Measurements from ENCODE around the gene RNF5.

RNF5 gene

GRCh38 chr6:32152769-32153563 lies 25.2 kb upstream of the RNF5 start (continued):
- TF ChIP-seq ZNF398 (tag by site-specific recombination; IDR thresholded peaks at IDR 0.05), result peak; percentile 52
- TF ChIP-seq ZNF670 (tag by site-specific recombination; IDR thresholded peaks at IDR 0.05; ENCODE audit: low read depth), result no peak
- TF ChIP-seq REST (tag by site-specific recombination; IDR thresholded peaks at IDR 0.05), result no peak
- TF ChIP-seq PRDM4 (tag by site-specific recombination; IDR thresholded peaks at IDR 0.05), result no peak
- no peak for TF ChIP-seq ZNF501 (tag by site-specific recombination; IDR thresholded peaks at IDR 0.05)
- no peak for TF ChIP-seq ZNF274 (IDR thresholded peaks at IDR 0.05; ENCODE audit: low read length)
- no peak for TF ChIP-seq ZNF274 (tag by site-specific recombination; IDR thresholded peaks at IDR 0.05; ENCODE audit: borderline replicate concordance)
- no peak for TF ChIP-seq ZNF423 (tag by site-specific recombination; IDR thresholded peaks at IDR 0.05)
- no peak for TF ChIP-seq ZFP3 (tag by site-specific recombination; IDR thresholded peaks at IDR 0.05; ENCODE audit: low read depth)
- no peak for TF ChIP-seq OSR2 (tag by site-specific recombination; IDR thresholded peaks at IDR 0.05)
- TF ChIP-seq KLF8 (tag by site-specific recombination; IDR thresholded peaks at IDR 0.05), result no peak; the same call in 1 of the 2 replicates
- no peak for TF ChIP-seq ZNF16 (tag by site-specific recombination; IDR thresholded peaks at IDR 0.05; ENCODE audit: low read depth)
- no peak for TF ChIP-seq ZNF366 (tag by site-specific recombination; conservative IDR thresholded peaks at IDR 0.05)
- TF ChIP-seq ZNF596 (tag by site-specific recombination; IDR thresholded peaks at IDR 0.05), result no peak
- TF ChIP-seq GFI1B (tag by site-specific recombination; IDR thresholded peaks at IDR 0.05), result peak; percentile 63; the same call in 1 of the 2 replicates
- TF ChIP-seq ZBTB11 (tag by site-specific recombination; conservative IDR thresholded peaks at IDR 0.05; ENCODE audit: low read depth), result no peak
- TF ChIP-seq GLI4 (tag by site-specific recombination; IDR thresholded peaks at IDR 0.05), result no peak
- TF ChIP-seq ZNF19 (tag by site-specific recombination; IDR thresholded peaks at IDR 0.05; ENCODE audit: low read depth), result no peak
- no peak for TF ChIP-seq ZBTB8A (tag by site-specific recombination; IDR thresholded peaks at IDR 0.05)
- no peak for TF ChIP-seq ZNF155 (tag by site-specific recombination; IDR thresholded peaks at IDR 0.05)
- TF ChIP-seq ZNF768 (tag by site-specific recombination; IDR thresholded peaks at IDR 0.05), result no peak
- TF ChIP-seq ZBTB10 (tag by site-specific recombination; IDR thresholded peaks at IDR 0.05), result peak; percentile 54; the same call in 1 of the 2 replicates
- no peak for TF ChIP-seq ZNF133 (tag by site-specific recombination; IDR thresholded peaks at IDR 0.05)
- TF ChIP-seq EGR2 (tag by site-specific recombination; IDR thresholded peaks at IDR 0.05; ENCODE audit: low read depth), result peak; percentile 76
- no peak for TF ChIP-seq SALL2 (tag by site-specific recombination; IDR thresholded peaks at IDR 0.05; ENCODE audit: borderline replicate concordance)
- TF ChIP-seq ZNF211 (tag by site-specific recombination; IDR thresholded peaks at IDR 0.05; ENCODE audit: low read depth), result no peak

Measured in HEK293 (cell line).